GM18517 (cell line): ENCODE measurements around the gene LRP3.
"Not testable (repeated sequence)": the region's sequence is repeated elsewhere in the genome, so short reads cannot be mapped to it uniquely, and the experiment has no call there.

Experiments used
- ATAC-seq: cut with Tn5 transposase; IDR thresholded peaks from one replicate; pipeline ENCODE4 v1.9.1; 2021; ENCODE audit warnings: mild to moderate bottlenecking, moderate library complexity; ENCODE audit not compliant: unreplicated experiment

LRP3 gene

GRCh38 chr19:33193865-33194362 lies at the start of gene LRP3:
LRP3 (plus strand) TSS chr19:33194330; CDS start chr19:33194786, 456 bp downstream.
- no peak for ATAC-seq

- ATAC-seq = no peak
Measured at GRCh38 chr19:33146209-33146608, 47.9 kb upstream of the LRP3 start.

- ATAC-seq = no peak
Measured at GRCh38 chr19:33147538-33147937, 46.6 kb upstream of the LRP3 start.

GRCh38 chr19:33150852-33151518 lies 43.1 kb upstream of the LRP3 start:
- no peak for ATAC-seq

- ATAC-seq = no peak
Measured at GRCh38 chr19:33152176-33152575, 42.0 kb upstream of the LRP3 start.

GRCh38 chr19:33152625-33153024 lies 41.5 kb upstream of the LRP3 start:
- ATAC-seq = not testable (repeated sequence)

- not testable (repeated sequence) for ATAC-seq
Measured at GRCh38 chr19:33154313-33154712, 39.8 kb upstream of the LRP3 start.

- no peak for ATAC-seq
Measured at GRCh38 chr19:33156334-33156733, 37.8 kb upstream of the LRP3 start.

- ATAC-seq = no peak
Measured at GRCh38 chr19:33157906-33158305, 36.2 kb upstream of the LRP3 start.

- no peak for ATAC-seq
Measured at GRCh38 chr19:33158365-33158764, 35.8 kb upstream of the LRP3 start.

- ATAC-seq = no peak
Measured at GRCh38 chr19:33159149-33159548, 35.0 kb upstream of the LRP3 start.

- no peak for ATAC-seq
Measured at GRCh38 chr19:33159893-33160292, 34.2 kb upstream of the LRP3 start.

- no peak for ATAC-seq
Measured at GRCh38 chr19:33161201-33161600, 32.9 kb upstream of the LRP3 start.

- no peak for ATAC-seq
Measured at GRCh38 chr19:33163481-33163880, 30.6 kb upstream of the LRP3 start.

GRCh38 chr19:33166037-33166436 lies 28.1 kb upstream of the LRP3 start:
- not testable (repeated sequence) for ATAC-seq

GRCh38 chr19:33167438-33167837 lies 26.7 kb upstream of the LRP3 start:
- no peak for ATAC-seq

- ATAC-seq = no peak
Measured at GRCh38 chr19:33168528-33168927, 25.6 kb upstream of the LRP3 start.

- ATAC-seq = no peak
Measured at GRCh38 chr19:33171222-33171795, 22.8 kb upstream of the LRP3 start.

- no peak for ATAC-seq
Measured at GRCh38 chr19:33171916-33172359, 22.2 kb upstream of the LRP3 start.

GRCh38 chr19:33174186-33174585 lies 19.9 kb upstream of the LRP3 start:
- ATAC-seq = no peak

GRCh38 chr19:33175156-33175782 lies 18.9 kb upstream of the LRP3 start:
- no peak for ATAC-seq
